ENCODE results near the gene EMX1. TPM values are rescaled to one million over a fixed set of nuclear protein-coding genes. Genes with fewer than 3 reads are reported as not detected.

The EMX1 gene
- 0.23 and 1.0 TPM in 2 replicates for total RNA-seq (2014; rRNA removed; shearing (Covaris generic))

DNA sequence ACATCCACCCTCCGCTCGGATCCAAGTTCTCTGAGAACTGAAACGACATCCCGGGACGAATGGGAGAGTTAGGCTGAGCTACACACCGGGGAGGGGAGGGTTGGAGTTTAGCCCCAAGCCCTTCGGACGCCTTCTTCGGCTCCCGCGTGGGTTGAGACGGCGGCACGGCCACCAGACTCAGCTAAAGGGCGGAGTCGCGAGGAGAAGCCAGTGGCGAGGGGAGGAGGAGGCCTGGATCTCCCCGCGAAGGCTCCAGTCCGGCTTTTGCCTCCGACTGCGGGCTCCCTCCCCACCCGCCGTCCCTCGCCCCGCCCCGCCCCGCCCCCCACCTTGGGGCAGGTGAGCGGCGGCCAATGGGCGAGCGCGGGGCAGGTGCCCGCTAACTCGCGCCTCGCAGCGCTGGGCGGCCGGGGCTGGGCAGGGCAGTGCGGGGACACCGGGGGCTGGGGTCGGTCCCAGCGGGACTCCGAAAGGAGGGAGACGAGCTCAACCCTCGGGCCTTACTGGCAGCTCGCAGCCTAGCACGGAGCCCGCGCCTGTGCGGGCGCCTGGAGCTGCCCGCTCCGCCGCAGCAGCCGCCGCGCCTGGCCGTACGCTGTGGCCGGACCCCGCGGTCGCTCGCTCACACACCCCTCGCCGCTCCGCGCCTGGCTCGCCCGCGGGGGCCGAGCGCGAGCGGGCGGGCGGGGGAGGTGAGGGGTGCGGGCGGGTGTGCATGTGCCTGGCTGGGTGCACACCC is at the start of gene EMX1:
Gene EMX1, plus strand, starts transcription at position 382 of the 739 bp plus-strand sequence. Its CDS starts 334 bp downstream, at position 716.
- DNase-seq (ENCODE audit: low spot score): peak; percentile 76

GRCh38 chr2:72871060-72871459 is 46.3 kb upstream of the EMX1 start:
- DNase-seq (ENCODE audit: low spot score): no peak

GRCh38 chr2:72871880-72872279 is 45.4 kb upstream of the EMX1 start:
- no peak for DNase-seq (ENCODE audit: low spot score)

- DNase-seq (ENCODE audit: low spot score): peak; percentile 61
Measured at GRCh38 chr2:72883356-72883962, 33.9 kb upstream of the EMX1 start.

DNA sequence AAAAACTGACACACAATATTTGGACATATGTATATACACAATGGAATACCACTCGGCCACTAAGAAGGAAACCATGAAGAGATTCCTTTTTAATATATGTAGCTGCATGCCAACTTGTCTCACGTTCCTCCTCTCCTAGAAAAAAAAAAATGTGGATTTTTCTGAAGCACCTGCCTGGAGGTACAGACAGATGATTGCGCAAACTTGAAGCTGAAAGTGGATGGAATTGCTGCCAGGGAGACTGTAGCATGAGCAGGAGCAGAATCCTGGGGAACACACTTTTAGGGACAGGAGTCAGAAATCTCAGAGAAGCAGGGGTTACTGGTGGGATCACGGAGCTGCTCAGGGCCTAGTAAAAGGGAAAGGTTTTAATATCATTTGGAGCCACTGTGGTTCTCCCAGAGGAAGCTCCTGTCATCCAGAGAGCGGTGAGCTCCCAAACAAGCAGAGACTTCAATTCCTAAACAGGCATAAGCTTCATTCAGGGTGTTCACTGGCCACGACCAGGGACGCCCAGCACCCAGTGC is 30.8 kb upstream of the EMX1 start:
- DNase-seq (ENCODE audit: low spot score): no peak

DNA sequence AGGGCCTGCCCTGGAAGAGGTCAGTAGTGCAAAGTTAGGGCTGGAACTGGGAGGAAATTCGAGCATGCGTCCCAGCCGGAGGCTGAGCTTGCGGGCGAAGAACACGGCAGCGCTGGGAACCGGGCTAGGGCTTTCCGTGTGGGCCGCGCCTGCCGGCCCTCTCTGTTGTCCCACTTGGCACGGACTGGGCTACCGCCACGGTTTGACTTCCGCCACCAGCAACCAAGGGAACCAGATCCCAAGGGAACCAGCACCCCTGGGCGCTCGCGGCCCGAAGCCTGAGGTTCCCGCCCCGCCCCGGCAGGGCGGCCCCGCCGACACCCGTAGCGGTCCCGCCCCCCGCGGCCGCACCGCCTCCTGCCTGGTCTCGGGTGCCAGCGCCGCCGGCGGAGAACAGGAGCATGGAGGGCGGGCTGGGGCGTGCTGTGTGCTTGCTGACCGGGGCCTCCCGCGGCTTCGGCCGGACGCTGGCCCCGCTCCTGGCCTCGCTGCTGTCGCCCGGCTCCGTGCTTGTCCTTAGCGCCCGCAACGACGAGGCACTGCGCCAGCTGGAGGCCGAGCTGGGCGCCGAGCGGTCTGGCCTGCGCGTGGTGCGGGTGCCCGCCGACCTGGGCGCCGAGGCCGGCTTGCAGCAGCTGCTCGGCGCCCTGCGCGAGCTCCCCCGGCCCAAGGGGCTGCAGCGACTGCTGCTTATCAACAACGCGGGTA is 30.1 kb upstream of the EMX1 start, which contains the start of gene SPR:
Gene SPR, plus strand, starts transcription at position 377 of the 708 bp plus-strand sequence. Its CDS starts 25 bp downstream, at position 402.
- peak; percentile 72 for DNase-seq (ENCODE audit: low spot score)

DNA sequence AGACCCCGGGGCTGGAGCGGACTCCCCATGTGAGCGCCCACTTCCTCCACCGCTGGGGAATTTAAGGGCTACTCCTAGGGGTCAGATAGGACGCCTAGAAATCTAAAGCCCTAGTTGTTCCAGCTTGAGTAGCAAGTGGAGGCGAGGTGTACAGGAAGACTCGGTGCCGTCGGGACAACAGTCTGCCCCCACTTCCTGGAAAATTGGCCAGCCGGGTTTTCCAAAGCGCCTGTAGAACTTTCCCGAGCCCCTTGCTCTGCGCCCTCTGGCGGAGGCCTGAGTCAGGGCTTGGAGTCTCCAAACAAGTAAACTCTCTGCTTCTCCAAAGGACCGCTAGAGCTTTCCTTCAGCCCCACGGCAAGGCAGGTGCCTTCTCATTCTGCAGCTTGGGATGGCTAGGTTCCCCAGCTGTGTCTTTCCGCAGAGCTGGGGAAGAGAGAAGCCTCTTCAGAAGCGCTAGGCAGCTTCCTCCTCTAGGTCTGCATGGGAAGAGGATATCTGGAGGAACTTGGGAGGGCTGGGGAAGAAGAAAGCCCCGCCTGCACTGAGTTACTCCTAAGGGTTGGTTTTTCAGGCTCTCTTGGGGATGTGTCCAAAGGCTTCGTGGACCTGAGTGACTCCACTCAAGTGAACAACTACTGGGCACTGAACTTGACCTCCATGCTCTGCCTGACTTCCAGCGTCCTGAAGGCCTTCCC is 29.4 kb upstream of the EMX1 start:
- peak; percentile 94 for DNase-seq (ENCODE audit: low spot score)

GRCh38 chr2:72888438-72889202 is 28.7 kb upstream of the EMX1 start:
- no peak for DNase-seq (ENCODE audit: low spot score)

DNA sequence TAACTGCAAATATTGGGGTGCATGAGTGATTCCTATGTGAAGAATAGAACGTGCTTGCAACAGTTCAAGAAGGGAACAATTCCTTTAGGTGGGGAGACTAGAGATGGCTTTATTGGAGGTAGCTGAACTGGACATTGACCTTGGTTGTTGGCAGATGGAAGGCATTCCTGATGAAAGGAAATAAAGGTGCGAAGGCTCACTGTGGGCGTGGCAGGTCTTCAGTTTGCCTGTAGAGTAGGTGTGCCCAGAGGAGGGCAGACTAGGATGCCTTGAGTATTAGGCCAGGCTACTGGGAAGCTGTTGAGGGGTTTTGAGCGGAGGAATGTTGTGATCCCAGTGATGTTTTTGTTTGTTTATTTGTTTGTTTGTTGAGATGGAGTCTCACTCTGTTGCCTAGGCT is 27.3 kb upstream of the EMX1 start:
- DNase-seq (ENCODE audit: low spot score): no peak

DNA sequence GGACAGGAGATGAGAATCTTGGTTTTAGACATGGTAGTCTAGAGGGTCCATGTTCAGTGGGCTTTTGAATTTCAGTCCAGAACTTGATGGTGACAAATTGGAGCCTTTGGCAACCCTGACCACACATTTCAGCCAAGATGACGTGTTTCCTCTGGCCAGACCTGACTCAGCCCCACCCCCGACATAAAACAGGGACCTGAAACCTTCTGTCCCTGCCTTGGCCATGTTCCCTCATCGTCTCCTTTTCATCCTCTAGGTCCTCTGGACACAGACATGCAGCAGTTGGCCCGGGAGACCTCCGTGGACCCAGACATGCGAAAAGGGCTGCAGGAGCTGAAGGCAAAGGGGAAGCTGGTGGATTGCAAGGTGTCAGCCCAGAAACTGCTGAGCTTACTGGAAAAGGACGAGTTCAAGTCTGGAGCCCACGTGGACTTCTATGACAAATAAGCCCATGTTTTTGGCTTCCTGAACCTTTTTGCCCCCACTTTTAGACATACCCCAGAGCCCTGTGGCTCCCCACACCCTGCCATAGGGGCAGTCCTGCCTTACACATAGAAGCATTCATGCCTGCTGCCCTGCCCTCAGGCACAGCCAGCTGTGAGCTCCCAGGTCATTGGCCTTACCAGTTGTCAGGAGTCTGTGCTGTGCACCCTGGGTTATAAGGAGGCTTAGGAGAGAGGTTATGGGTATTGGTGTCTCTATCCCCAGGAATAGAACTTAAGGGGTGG is 26.1 kb upstream of the EMX1 start:
- no peak for DNase-seq (ENCODE audit: low spot score)

- DNase-seq (ENCODE audit: low spot score): peak; percentile 76
Measured at GRCh38 chr2:72892506-72893173, 24.7 kb upstream of the EMX1 start.

GRCh38 chr2:72893594-72894319 is 23.6 kb upstream of the EMX1 start:
- peak; percentile 76 for DNase-seq (ENCODE audit: low spot score)

GRCh38 chr2:72894514-72894913 is 22.8 kb upstream of the EMX1 start:
- no peak for DNase-seq (ENCODE audit: low spot score)

DNA sequence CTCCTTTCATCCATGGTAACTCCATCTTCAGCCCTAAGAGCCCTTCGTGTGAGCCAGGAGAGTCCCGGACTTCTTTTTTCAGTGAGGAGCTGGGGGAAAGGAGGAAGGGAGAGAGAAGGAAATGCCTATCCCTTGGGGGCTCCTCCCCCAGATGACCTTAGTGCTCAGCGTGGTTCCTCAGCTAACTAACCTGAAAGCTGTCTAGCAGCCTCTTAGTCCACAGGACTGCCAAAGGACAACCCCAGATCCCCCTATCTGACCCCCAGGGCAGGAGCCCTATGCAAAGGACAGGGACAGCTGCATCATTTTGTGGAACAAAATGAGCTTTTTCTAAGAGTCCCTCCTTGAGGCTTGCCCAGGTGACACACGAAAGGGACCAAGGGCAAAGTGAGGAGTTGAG is 22.2 kb upstream of the EMX1 start:
- no peak for DNase-seq (ENCODE audit: low spot score)

GRCh38 chr2:72895759-72896281 is 21.5 kb upstream of the EMX1 start:
- peak; percentile 44 for DNase-seq (ENCODE audit: low spot score)

GRCh38 chr2:72896446-72896845 is 20.9 kb upstream of the EMX1 start:
- no peak for DNase-seq (ENCODE audit: low spot score)

- DNase-seq (ENCODE audit: low spot score): no peak
Measured at GRCh38 chr2:72897785-72898584, 19.3 kb upstream of the EMX1 start.

DNA sequence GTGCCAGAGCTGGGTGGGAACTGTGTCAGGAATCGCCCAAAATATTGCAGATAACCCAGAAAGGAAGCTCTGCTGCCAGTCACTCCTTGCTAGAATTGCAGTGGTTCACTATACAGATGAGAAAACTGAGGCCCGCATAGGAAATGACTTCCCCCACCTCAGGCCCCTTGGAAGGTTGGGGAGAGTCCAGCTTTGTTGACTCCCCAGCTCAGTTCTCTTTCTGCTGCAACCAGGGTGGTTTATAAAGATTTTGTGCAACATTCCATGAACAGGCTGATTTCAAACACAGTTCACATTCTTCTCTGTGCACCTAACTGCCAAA is 18.8 kb upstream of the EMX1 start:
- no peak for DNase-seq (ENCODE audit: low spot score)
